Midbrain (tissue), 1 donor: ENCODE measurements around the gene TUBA1B.

ENCODE experiments used
- DNase-seq: peaks from one replicate; lab custom pipeline; 2025; lab: John Stamatoyannopoulos, UW

Gene TUBA1B

DNA sequence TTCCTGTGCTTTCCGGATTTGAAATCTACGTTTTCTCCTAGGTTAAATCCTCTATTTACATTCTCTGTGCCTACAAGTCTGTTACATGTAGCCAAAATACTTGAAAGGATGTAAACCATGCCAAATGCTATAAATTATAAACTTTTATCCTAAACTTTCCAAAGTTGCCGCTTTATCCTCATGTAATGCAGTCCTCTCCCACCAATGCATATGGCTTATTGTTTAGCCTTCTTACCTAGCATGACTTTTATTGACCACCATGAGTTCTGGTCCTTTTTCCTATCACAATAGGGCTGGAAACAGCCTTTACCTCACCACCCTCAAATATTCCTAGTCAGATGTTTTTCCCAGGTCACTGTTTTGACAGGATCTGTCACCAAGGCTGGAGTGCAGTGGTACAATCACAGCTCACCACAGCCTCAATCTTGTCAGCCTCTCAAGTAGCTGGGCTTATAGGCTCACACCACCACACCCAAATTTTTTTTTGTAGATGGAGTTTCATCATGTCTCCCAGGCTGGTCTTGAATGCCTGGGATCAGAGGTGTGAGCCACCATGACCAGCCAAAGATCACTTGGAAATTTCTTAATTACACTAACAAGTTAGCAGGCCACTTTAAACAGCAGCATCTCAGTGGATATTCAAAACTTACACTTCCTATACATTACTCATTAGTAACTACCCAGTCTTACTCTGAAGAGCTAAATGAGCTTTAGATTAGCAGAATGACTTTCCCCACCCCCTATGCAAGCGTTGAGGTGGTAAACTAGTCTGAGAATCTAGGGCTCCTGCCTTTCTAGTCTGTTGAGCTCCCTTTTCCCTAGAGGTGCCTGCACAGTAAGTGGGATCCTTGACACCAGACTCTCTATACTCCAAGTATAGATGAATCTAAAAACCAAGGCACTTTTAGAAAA is 4.1 kb downstream of the TUBA1B start:
- no peak for DNase-seq

GRCh38 chr12:49121047-49121696 is 10.0 kb downstream of the TUBA1B start:
- DNase-seq, result peak; percentile 67

DNA sequence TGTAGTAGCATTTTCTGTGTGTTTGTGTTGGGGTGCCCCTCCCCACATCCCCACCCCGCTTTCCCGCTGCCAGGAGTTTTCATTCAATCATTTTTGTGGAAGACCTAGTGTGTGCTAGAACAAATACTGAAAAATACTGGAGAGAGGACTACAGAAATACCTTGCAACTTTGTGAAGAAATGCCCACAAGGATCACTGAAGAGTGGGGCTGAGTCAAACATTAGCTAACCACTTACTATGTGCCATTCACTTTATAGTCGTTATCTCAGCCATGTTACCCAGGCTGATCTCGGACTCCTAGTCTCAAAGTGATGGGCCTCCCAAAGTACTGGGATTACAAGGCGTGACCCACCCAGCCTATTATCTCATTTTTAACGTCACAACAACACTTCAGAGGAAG is 20.0 kb downstream of the TUBA1B start:
- DNase-seq, result no peak

DNA sequence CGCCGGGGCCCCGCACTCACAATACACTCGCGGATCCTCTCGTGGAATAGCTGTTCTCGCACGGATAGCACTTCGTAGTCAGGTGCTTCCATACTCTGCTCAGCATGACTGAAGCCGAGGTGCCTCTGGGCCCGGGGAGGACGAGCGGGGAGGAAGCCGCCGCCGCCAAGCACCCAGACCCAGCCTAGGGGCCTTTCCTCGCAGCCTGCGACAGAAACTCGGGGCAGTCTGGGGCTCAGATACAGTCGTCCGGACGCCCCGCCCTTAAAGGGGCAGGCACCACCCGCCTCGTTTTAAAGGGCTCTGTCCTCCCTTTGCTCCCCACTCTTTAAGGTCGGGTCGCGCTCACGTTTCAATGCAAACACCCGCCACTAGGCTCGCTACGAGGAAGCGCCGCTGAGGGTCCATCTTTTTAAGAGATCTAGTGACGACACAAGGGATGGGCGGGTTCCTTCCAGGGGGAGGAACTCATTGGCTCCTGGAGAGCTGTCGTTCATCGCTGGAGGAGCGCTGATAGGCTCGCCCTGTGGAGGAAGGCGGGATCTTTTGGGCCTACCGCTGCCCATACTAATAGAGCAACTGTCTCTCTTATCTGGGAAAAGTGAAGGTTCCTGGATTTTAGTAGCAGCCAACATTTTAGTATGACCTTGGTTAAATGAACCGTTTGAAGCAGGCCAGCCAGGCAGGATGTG is 20.6 kb downstream of the TUBA1B start, which contains the start of gene LMBR1L:
Gene LMBR1L (minus strand): TSS at position 384 of the 692 bp plus-strand sequence. CDS start 292 bp downstream, at position 92.
- DNase-seq, result peak; percentile 96

DNA sequence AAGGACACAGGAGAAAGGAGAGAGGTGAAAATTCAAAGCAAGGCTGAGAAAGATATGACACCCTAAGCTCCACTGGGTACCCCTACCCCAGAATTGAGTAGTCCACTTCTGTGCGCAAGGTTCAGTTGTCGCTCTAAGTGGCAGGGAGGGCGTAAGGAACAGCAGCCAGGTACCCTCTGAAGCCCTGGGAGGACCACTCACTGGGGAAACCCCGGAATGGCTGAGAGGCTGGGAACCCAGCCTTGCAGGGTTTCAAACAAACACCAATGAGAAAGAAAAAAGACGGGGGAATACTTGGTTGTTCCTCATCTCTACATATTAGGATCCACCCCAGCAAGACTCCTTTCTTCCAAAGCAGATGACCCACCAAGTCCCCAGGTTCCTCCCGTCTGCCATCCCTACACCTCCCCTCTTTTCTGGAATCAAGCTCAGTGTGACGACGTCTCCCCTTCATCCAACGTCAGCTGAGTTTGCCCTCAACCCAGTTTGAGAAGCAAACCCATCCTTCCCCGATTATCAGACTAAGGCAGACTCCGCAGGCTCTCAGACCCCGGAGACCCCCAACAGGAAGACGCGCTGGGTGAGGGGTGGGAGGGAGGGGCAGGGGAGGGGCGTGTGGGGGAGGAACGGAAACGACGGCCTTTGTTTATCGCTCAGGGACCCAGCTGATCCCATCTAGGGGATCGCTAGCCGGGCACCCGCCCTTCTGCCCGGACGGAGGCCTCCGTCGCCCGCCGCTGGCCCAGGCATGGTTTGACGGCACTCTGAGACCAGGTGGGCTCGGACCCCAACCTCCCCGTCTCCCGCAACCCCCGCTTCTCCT is 21.3 kb downstream of the TUBA1B start:
- peak; percentile 20 for DNase-seq

DNA sequence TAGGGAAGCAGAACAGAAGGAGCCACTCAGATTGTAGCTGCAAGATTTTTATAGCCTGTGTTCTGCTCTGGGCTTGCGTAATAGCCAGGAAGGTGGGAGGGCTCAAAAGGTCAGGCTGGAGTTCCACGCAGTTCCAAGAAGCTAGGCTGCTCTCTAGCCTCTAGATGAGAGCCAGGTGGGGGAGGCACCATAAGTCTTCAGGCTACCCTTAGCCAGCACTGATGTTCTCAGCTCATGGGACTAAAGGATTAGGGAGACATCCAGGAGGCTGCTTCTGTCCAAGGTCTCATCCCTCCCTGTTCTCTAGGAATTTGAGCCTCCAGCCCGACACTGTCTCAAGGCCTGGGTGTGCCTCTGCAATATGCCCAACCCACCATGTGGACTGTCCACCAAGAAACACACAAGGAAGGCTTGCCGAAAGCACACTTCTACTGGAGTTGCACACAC is 22.2 kb downstream of the TUBA1B start:
- no peak for DNase-seq

GRCh38 chr12:49105504-49106084 is 25.6 kb downstream of the TUBA1B start:
- DNase-seq, result no peak

- DNase-seq, result no peak
Measured at GRCh38 chr12:49104822-49105221, 26.4 kb downstream of the TUBA1B start.

DNA sequence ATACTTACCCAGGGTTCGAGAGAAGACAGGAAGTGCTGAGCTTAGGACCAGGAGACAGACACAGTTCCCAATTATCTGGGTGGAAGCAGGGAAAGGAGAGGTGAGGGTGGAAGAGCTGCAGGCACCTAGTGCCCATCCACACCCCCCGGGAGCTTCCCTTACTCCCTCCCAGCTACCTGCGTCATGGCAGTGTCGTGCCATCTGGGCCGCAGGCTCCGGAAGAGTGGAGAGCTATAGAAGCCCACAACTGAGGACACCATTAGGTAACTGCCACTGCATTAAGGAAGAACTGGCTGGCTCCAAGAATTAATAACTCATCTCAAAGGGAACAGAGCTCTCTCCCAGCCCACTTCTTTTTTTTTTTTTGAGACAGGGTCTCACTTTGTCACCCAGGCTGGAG is 30.8 kb downstream of the TUBA1B start:
- DNase-seq, result no peak

- DNase-seq, result no peak
Measured at GRCh38 chr12:49098703-49099102, 32.5 kb downstream of the TUBA1B start.

- peak; percentile 55 for DNase-seq
Measured at GRCh38 chr12:49098035-49098451, 33.2 kb downstream of the TUBA1B start.

GRCh38 chr12:49097381-49097780 is 33.8 kb downstream of the TUBA1B start:
- DNase-seq, result no peak

DNA sequence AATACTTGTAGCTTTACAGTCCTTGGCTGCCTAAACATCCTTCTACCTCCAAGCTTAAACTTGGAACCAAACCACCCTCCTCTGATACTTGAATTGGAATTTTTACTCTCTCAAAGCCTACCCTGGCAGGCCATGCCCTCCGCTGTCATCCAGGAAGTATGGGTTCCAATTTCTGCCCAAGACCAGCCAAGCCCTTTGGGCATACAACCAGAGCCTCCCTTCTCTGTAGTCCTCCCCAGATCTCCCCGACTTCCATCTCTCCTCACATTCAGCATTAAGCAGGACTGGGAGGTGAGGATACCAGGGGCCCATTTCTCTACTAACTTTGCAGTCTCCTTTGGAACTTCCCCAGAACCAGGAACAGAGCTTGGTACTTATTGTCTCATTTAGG is 36.2 kb downstream of the TUBA1B start:
- DNase-seq, result no peak

- no peak for DNase-seq
Measured at GRCh38 chr12:49094160-49094974, 36.8 kb downstream of the TUBA1B start, which contains the start of gene DHH. Gene DHH, minus strand, starts transcription at chr12:49094801. Its CDS starts 289 bp downstream, at chr12:49094512.

GRCh38 chr12:49093792-49094159 is 37.4 kb downstream of the TUBA1B start:
- no peak for DNase-seq

DNA sequence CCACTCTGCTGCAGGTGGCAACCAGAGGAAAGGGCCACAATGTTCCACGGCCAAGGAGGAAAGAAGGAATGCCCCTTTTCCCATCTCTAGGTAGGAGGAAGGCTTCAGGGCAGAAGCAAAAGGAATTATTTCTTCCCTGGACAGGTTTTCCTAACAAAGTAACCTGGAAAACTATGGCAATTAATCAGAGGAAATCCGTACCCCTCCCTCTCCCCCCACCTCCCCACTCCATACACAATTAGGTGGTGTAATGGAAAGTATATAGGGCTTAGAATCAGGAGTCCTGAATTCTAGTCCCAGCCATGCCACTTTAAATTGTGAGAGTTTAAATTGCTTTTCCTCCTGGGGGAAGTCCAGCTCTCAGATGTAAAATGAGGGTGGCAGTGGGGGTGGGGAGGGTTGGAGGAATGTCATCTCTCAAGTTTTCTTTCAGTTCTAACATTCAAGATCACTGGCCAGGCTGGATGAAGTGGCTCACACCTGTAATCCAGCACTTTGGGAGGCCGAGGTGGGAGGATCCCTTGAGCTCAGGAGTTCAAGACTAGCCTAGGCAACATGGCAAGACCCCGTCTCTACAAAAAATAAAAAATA is 38.3 kb downstream of the TUBA1B start:
- DNase-seq, result no peak

- peak; percentile 47 for DNase-seq
Measured at GRCh38 chr12:49092086-49092815, 38.9 kb downstream of the TUBA1B start.

GRCh38 chr12:49091836-49092085 is 39.4 kb downstream of the TUBA1B start:
- no peak for DNase-seq

DNA sequence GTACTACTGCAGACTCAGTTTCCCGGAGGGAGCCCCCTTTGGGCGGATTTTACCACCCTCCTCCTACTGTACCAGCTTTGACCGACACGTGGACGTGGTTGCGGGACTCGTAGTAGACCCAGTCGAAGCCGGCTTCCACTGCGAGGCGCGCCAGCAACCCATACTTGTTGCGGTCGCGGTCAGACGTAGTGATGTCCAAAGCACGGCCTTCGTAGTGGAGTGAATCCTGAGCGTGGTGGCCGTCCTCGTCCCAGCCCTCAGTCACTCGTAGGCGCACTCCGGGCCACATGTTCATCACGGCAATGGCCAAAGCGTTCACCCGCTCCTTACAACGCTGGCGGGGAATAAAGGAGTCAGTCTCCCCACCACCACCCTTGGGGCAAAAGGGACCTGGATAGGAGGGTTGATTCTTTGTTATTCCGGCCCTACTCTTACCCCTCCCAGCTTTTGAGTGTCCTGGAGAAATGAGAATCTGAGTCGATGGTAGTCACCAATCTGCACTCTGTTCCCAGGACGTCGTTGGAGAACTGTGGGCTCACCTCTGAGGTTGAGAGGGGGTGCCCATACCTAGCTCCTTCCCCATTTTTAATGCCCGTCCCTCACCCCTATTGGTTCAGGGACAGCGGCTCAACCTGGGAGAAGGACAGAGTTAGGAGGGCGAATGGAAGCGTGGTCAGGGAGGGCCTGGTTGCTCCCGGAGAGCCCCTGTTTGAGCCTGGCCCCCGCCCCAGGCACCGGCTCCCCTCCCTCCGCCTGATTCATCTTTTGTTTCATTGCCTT is 39.9 kb downstream of the TUBA1B start:
- DNase-seq, result no peak
